ENCODE measurements around the gene MBL2. TPM values are rescaled to one million over a fixed set of nuclear protein-coding genes. Genes with fewer than 3 reads are reported as not detected.

Gene MBL2
- not detected in 5 replicates for total RNA-seq (2022; extraction: Qiagen RNA extraction; ENCODE audit: low read depth)

DNA sequence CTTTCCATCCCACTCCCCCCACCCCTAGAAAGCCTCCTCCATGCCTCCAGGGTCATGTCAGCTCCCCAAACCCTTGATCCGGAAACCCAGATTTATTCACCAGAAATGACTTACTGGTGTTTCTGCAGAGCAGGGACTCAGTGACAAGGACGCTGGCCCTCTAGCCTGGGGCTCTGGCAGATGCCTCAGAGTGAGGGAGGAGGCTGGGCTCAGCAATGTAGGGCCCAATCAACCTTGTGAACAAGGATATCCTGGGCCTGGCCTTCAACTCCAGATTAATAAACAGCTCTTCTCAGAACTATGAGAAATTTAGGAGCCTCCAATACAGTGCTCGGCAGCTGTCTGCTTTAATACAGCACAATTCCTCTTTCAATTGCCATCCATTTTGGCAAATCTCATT is at the start of gene MBL2:
Gene MBL2, minus strand, starts transcription at position 162 of the 400 bp plus-strand sequence. CDS start 1,149 bp downstream, outside the sequence.

Data from A549 treated with CpdA at 1 μM for 4 hours (cell line).